Effector CD8-positive, alpha-beta T cell (primary cell): Measurements from ENCODE around the gene FBXL20.
"Not testable (repeated sequence)": the region's sequence is repeated elsewhere in the genome, so short reads cannot be mapped to it uniquely, and the experiment has no call there.

Source experiments
- DNase-seq: peaks from one replicate; lab custom pipeline; 2025; lab: John Stamatoyannopoulos, UW
- total RNA-seq, 4 experiments: gene quantifications; one replicate each; lab custom pipeline; 2026; lab: John Stamatoyannopoulos, UW

Gene FBXL20
- total RNA-seq, result 40.6 to 93.3 (median 77.7) reads per million in 4 experiments

DNA sequence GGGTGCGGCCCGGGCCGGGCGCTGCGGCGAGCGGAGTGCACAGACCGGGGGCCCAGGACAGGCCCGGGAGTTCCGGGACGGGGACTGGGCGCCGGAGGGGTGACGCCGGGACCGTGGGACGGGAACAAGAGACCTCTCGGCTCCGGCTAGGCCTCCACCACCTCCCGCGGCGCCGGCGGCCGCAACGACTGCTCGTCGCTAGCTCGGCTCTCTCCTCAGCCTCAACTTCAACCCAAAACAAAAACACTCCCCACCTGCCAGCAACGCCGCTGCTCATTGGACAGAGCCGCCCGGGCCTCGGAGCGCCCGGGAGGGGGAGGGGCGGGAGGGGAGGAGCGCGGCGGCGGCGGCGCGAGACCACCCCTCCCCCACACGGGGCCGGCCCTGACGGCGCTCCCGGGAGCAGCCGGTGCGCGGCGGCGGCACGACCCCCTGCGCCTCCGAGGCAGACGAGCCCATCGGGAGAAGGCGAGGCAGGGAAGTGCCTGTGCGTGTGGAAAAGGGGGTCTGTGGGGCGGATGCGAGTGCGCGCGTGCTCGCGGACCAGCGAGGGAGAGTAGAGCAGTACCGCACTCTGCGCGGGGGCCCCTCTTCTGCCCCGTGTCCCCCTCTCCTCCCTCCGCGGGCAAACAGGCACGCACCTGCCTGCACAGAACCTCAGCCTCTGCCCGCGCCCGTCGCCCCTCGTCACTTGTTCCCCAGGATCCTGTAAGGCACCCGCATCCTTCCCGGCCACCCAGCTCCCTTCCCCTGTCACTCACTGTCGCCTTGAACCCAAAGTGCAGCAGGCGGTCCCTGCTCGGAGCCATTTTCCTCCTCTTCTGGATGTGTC is at the start of gene FBXL20:
FBXL20 (minus strand) TSS at position 215 of the 832 bp plus-strand sequence. CDS start 224 bp downstream, outside the sequence.
- DNase-seq, result peak; percentile 88

DNA sequence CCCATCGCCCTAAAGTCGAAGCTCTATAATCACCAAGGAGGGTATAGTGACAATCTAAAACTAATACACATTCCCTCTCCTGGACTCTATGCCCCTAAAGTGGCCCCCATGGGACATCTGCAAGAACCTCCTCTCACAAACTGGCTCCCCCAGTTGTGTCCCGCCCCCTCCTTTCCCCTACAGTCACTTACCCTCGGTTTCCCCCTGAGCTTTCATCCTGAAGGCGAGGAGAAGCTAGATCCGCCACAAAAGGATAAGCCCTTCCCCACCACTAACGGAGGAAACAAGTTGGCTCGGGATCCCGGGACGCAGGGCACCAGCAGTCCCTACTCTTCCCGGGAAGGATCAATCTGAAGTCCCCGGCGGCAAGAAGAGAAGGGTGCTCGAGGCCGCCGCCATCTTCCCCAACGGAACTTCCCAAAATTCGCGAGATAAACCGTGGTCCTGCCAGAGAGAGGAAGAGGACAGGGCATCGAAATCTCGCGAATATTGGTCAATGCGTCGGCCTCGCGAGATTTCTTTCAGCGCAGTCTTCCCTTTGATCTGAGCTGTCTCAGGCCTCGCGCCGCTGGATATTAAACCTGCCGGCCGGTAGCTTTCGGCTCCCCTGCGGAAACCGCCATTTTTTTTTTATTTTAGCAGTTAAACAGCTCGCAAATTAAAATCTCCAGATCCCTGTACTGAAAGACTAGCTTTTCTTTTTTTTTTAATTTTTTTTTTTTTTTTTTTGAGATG is 49.6 kb upstream of the FBXL20 start, which contains the start of gene MED1:
MED1 (minus strand) TSS at position 417 of the 735 bp plus-strand sequence; CDS start at position 216, 201 bp downstream.
- DNase-seq, result peak; percentile 84

- no peak for DNase-seq
Observed at GRCh38 chr17:39450051-39450450, 48.6 kb upstream of the FBXL20 start.

GRCh38 chr17:39447561-39447960 is 46.1 kb upstream of the FBXL20 start:
- no peak for DNase-seq

GRCh38 chr17:39443326-39443725 is 41.9 kb upstream of the FBXL20 start:
- no peak for DNase-seq

DNA sequence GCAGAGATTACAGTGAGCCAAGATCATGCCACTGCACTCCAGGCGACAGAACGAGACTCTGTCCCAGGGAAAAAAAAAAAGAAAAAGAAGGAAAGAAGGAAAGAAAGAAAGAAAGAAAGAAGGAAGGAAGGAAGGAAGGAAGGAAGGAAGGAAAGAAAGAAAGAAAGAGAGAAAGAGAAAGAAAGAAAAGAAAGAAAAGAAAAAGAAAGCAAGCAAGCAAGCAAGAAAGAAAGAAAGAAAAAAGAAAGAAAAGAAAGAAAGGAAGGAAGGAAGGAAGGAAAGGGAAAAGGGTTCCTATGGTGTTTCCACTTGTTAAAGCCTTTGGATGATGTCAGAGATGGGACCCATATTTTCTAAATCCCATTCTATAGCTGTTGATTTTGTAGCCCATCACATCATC is 38.4 kb upstream of the FBXL20 start:
- not testable (repeated sequence) for DNase-seq

DNA sequence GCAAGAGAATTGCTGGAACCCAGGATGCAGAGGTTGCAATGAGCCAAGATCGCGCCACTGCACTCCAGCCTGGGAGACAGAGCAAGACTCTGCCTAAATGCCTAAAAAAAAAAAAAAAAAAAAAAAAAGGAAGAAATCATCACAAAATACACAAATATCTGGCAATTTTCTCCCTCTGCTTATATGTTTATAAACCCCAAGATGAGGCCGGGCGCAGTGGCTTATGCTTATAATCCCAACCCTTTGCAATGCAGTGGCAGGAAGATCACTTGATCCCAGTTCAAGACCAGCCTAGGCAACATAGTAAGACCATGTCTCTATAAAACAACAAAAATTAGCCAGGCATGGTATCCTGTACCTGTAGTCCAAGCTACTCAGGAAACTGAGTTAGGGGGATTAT is 28.2 kb upstream of the FBXL20 start:
- DNase-seq, result no peak

- no peak for DNase-seq
Observed at GRCh38 chr17:39416141-39416540, 14.7 kb upstream of the FBXL20 start.

DNA sequence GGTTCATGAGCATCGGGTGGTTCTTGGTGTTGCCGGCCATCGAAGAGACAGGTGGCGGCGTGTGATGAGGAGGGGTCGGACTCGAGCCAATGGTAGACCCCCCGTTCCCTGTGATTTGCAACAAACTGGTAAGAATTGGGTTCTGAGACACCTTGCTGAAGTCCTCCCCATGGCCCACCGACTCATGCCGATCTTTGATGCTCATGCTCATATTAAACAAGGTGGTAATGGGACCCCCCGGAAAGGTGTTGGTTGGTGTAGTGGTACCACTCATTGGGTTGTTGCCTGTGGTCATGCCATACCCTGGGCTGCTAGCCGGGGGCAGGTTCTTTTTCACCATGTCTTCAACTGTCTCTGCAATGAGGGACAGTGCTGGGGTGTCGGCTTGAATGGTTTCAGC is 8.9 kb upstream of the FBXL20 start:
- no peak for DNase-seq

DNA sequence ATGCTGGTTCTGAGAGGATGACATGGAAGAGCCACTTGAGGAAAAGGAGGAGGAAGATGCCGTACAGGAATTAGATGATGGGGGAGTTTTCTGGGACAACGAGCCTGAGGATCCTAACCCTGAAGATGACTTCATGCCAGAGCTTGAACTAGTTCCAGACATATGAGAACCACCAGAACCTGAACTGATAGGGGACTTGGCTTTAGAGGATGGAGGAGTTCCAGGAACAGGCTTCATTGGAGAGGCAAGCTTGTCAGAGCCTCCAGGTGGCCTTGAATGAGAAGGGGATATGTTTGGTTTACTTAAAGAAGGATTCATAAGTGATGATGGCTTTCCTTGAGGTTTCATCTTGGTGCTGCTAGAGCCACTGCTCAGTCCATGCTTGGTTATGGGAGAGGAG is 6.9 kb upstream of the FBXL20 start:
- DNase-seq, result no peak

DNA sequence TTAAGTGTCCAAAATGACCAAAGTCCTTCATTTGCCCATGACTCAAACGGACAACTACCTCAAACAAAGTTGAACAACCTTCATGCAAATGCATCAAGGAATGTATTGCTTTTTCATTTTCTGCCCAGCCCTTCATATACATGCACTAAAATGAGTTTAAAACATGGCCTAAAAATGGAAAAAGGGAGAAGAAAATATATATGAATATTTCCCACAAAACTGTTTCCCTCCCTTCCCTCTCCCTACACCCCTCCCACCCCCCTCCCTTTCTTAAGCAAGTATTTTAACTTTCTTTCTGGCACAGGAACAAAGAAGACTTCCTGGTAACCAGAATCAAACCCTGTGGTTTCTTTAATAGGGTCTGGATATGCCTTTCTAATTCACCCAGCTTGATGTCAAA is 5.5 kb upstream of the FBXL20 start:
- no peak for DNase-seq

GRCh38 chr17:39405436-39405835 is 4.0 kb upstream of the FBXL20 start:
- no peak for DNase-seq

DNA sequence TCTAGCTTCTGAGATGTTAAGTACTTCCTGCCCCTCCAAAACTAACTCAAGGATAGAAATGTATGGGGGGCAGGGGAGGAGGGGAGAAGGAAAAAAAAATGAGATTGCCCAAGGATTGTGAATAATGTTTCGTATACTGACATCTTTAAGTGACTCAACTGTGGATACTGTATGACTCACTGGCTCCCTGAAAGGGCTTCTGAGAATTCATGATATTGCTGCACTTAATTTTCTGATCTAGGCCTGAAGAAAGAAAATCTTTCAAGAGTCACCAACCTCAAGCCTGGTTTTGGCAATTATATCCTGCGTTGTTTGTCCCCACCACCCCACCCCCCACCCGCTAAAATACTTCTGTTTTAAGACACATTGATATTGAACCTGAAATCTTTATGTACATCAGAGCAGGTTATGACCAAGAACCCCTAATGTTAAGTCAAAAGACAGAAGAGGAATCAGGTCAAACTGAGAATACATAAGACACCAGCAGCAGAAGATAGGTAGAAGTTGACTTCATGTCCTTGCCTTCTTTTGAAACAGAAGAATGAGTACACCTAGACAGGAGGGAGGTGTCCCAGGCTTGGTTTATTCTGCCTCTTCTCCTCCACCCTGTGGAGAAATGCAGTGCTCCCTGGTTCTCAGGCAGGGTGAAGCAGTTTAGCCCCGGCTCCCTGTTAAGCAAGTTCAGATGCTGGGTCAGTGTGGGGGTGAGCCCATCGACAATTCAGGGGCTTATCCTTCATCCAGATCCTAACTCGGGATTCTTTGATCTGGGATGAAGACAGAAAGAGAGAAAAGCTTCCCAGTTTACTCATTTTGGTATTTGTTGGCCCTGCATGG is 3.3 kb upstream of the FBXL20 start:
- no peak for DNase-seq

GRCh38 chr17:39402890-39403605 is 1.6 kb upstream of the FBXL20 start:
- no peak for DNase-seq

DNA sequence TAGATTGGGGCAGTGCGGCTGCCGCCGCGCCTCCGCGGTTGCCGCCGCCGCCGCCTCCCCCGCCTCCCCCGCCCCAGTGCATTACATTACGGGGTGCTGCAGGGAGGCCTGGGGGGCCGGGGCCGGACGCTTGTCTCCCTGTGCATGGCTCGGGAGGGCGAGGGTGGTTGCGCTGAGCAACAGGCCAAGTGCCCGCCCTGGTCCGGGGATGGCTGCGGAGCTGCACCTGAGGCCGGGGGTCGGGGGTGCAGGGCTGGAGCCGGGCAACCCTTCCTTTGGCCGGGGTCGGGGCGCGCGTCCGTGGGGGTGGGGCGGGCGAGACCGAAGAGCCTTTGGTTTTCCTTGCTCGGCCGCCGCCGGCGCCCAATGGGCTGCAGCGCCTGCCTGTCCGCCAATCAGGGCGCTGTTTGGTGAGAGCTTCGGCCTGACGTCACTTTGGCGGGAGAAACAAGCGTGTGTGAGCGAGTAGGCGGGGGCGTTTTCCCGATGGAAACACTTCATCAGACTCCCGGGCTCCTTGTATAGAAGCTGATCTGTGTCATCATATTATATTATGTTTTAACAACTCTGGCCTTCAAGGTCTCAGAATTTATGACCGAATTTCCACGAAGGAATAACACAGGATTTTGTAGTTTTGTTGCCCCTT is 941 bp upstream of the FBXL20 start:
- peak; percentile 78 for DNase-seq

DNA sequence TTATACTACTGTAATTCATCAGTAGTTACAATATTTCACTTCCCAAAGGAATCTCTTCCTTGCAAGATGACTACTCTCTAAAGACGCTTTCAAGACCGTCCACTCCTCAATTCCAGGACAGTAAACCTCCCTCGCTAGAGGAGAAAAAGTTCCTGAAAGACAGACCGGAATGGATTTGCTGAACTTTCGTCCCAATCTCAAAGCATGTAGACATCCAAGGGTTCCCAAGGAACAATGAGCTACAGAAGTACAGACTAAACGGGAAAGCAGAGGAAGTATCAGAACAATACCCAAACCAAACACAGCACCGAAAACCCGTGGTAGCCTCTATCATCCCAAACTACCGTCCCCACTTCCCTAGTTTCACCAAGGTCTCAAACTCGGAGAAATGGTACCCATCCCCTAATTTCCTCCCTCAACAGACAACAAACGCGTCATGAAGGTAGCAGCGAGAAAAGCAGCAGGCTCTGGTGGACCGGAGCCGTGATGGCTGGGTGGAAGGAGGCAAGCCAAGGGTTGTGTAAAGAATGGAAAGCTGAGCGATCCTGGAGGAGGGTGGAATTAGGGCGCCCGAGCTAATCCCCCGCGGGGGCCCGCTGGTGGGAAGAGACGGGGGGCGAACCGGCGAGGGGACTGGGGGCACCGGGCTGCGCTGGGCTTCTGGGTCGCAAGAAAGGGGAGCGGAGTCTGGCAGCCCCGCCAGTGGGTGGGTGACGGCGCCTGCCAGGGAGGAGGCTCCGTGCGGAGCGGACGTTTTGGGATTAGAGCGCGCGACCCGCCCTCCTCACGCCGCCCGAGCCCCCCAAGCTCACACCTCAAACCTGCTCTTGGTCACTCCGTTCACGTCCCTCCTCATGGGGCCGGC is 647 bp downstream of the FBXL20 start:
- DNase-seq, result no peak

DNA sequence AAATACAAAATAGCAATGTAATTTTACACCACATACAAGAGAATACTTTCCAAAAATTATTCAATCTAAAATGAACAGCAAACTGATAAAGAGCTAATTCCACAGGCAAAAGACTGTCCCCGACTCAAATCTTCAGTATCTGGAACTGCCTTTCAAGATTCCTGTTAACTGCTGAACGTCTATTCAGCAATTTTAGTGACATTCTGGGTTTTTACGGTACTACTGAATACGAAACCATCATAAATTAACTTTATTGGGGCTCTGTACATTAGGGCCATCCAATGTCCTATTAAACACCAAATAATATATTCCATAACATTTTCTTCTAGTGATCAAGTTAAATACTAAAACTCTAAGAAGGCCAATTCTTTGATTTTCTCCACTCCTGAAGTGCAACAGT is 1.6 kb downstream of the FBXL20 start:
- no peak for DNase-seq

- no peak for DNase-seq
Observed at GRCh38 chr17:39393736-39394135, 7.7 kb downstream of the FBXL20 start.

DNA sequence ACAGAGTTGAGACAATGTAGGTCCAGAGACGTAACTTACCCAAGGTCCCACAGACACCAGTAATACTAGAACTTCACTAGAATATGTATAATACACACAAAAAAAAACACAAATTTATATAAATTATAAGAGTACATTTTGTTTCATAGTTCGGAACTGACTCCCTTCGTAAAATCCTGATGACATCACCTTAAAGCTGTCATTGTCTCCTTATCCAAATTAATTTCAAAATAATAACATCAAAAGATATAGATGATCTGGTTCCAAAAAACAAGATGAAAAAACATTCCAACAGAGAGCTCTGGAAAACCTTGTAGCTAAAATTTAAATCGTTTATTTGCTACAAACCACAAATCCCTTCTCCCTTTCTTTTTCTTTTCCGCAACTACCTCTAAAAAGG is 10.0 kb downstream of the FBXL20 start:
- DNase-seq, result no peak

DNA sequence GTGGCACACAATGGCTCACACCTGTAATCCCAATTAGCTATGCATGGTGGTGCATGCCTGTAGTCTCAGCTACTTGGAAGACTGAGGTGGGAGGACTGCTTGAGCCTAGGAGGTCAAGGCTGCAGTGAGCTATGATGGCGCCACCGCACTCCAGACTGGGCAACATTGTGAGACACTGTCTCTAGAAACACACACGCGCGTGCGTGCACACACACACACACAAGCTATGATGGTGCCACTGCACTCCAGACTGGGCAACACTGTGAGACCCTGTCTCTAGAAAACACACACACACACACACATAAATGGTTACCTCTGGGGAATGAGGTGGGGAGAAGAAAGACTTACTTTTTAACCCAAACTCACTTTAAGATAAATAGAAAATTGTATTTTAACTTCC is 16.4 kb downstream of the FBXL20 start:
- no peak for DNase-seq
